ENCODE data around the gene GUCA2A. TPM values are rescaled to one million over a fixed set of nuclear protein-coding genes. Genes with fewer than 3 reads are reported as not detected.

Gene GUCA2A
- total and polyA plus RNA-seq, 8 donors = 0.30 to 0.87 (median 0.44) TPM; not detected in 2

GRCh38 chr1:42183957-42184268 lies 19.4 kb upstream of the GUCA2A start:
- Histone ChIP-seq H3K36me3 (peaks cover 0 to 54% of the 10 kb centered on the region in 2 donors), H3K9me3 (no peaks in the 10 kb centered on the region), H3K4me1 (peaks cover 6 to 10% of the 10 kb centered on the region in 2 donors), H3K27ac (no peak overlapping the region), H3K4me3 (no peak overlapping the region), H3K27me3 (no peaks in the 10 kb centered on the region)
- intact Hi-C loops (cut with DNase I) = no loop called here
- ATAC-seq = no peak
- no peak for DNase-seq
- TF ChIP-seq CTCF (IDR thresholded peaks at IDR 0.05) = no peak

- no peak for DNase-seq
- no peak for ATAC-seq
- peaks cover 9 to 13% of the 10 kb centered on the region in 2 donors for H3K4me1 ChIP-seq
- H3K27me3 ChIP-seq = no peaks in the 10 kb centered on the region
- H3K4me3 ChIP-seq = no peak overlapping the region
- intact Hi-C loops (cut with DNase I) = no loop called here
- no peak for TF ChIP-seq CTCF (IDR thresholded peaks at IDR 0.05)
- H3K36me3 ChIP-seq = peaks cover 0 to 52% of the 10 kb centered on the region in 2 donors
- H3K9me3 ChIP-seq = no peaks in the 10 kb centered on the region
- no peak overlapping the region for H3K27ac ChIP-seq
Measured at GRCh38 chr1:42183210-42183956, 18.8 kb upstream of the GUCA2A start.

GRCh38 chr1:42181687-42182086 lies 17.1 kb upstream of the GUCA2A start:
- ATAC-seq (no peak), DNase-seq (no peak)
- Histone ChIP-seq H3K36me3 (peaks cover 0 to 35% of the 10 kb centered on the region in 2 donors), H3K4me3 (no peak overlapping the region), H3K4me1 (peaks cover 23 to 24% of the 10 kb centered on the region in 2 donors), H3K27ac (no peak overlapping the region), H3K27me3 (no peaks in the 10 kb centered on the region), H3K9me3 (no peaks in the 10 kb centered on the region)
- intact Hi-C loops (cut with DNase I) = no loop called here
- no peak for TF ChIP-seq CTCF (IDR thresholded peaks at IDR 0.05)

GRCh38 chr1:42179900-42180329 lies 15.4 kb upstream of the GUCA2A start:
- H3K4me1 ChIP-seq = peaks cover 24 to 26% of the 10 kb centered on the region in 2 donors
- no peak for ATAC-seq
- no peak for DNase-seq
- no peaks in the 10 kb centered on the region for H3K27me3 ChIP-seq
- H3K36me3 ChIP-seq = peaks cover 0 to 27% of the 10 kb centered on the region in 2 donors
- no peaks in the 10 kb centered on the region for H3K9me3 ChIP-seq
- intact Hi-C loops (cut with DNase I) = no loop called here
- no peak for TF ChIP-seq CTCF (IDR thresholded peaks at IDR 0.05)
- no peak overlapping the region for H3K27ac ChIP-seq
- H3K4me3 ChIP-seq = no peak overlapping the region

- no peak for TF ChIP-seq CTCF (IDR thresholded peaks at IDR 0.05)
- Histone ChIP-seq H3K9me3 (no peaks in the 10 kb centered on the region), H3K27me3 (no peaks in the 10 kb centered on the region), H3K4me1 (peaks cover 24 to 28% of the 10 kb centered on the region in 2 donors), H3K27ac (no peak overlapping the region), H3K4me3 (no peak overlapping the region), H3K36me3 (peaks cover 0 to 25% of the 10 kb centered on the region in 2 donors)
- ATAC-seq = no peak
- intact Hi-C loops (cut with DNase I) = no loop called here
- peak in 2 of 4 donors; percentile 41 to 61 for DNase-seq
Measured at GRCh38 chr1:42179275-42179674, 14.7 kb upstream of the GUCA2A start.

Measured in left lung (tissue), 10 donors.